ENCODE measurements around the gene FLNC. TPM values are rescaled to one million over a fixed set of nuclear protein-coding genes. Genes with fewer than 3 reads are reported as not detected.

Gene FLNC
- total RNA-seq, 4 donors from 2014 or later, result 3.0 to 27.3 (median 7.5) TPM

- TF ChIP-seq, protein P1, sequence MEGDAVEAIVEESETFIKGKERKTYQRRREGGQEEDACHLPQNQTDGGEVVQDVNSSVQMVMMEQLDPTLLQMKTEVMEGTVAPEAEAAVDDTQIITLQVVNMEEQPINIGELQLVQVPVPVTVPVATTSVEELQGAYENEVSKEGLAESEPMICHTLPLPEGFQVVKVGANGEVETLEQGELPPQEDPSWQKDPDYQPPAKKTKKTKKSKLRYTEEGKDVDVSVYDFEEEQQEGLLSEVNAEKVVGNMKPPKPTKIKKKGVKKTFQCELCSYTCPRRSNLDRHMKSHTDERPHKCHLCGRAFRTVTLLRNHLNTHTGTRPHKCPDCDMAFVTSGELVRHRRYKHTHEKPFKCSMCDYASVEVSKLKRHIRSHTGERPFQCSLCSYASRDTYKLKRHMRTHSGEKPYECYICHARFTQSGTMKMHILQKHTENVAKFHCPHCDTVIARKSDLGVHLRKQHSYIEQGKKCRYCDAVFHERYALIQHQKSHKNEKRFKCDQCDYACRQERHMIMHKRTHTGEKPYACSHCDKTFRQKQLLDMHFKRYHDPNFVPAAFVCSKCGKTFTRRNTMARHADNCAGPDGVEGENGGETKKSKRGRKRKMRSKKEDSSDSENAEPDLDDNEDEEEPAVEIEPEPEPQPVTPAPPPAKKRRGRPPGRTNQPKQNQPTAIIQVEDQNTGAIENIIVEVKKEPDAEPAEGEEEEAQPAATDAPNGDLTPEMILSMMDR (IDR thresholded peaks at IDR 0.05), result no peak
- TF ChIP-seq POLR2A (IDR thresholded peaks at IDR 0.05), result no peak
- Histone ChIP-seq H3K4me3 (no peak overlapping the region), H3K27me3 (peaks cover 0 to 7% (median 0%) of the 10 kb centered on the region in 4 donors), H3K27ac (peak overlapping the region in 1 of 4 donors; percentile 5), H3K36me3 (peaks cover 0 to 94% (median 0%) of the 10 kb centered on the region in 3 donors), H3K4me1 (no peaks in the 10 kb centered on the region), H3K9me3 (no peaks in the 10 kb centered on the region)
- WGBS, 2 donors, result 77 to 78% methylated on average over 13 to 18 of the region's 31 CpGs
- intact Hi-C loops (cut with DNase I), result no loop called here
- DNase-seq, result no peak
These were observed 18.3 kb downstream of the FLNC start for GRCh38 chr7:128848289-128849155.

DNA sequence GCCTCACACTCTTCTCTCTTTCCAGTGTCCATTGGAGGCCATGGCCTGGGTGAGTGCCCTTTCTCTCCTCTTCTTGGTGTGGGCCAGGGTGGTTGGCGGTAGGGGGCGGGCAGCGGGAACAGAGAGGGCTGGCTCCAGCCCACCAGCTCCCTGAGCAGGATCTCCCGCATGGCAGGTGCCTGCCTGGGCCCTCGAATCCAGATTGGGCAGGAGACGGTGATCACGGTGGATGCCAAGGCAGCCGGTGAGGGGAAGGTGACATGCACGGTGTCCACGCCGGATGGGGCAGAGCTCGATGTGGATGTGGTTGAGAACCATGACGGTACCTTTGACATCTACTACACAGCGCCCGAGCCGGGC, 18.9 kb downstream of the FLNC start:
- no peak for DNase-seq
- 92 to 95% methylated on average over 8 to 12 of the region's 16 CpGs for WGBS, 2 donors
- no peak for TF ChIP-seq POLR2A (IDR thresholded peaks at IDR 0.05)
- TF ChIP-seq, protein P1 (IDR thresholded peaks at IDR 0.05), result no peak
- Histone ChIP-seq H3K36me3 (peaks cover 0 to 94% (median 0%) of the 10 kb centered on the region in 3 donors), H3K4me1 (no peaks in the 10 kb centered on the region), H3K9me3 (no peaks in the 10 kb centered on the region), H3K4me3 (no peak overlapping the region), H3K27ac (no peak overlapping the region), H3K27me3 (peaks cover 0 to 7% (median 0%) of the 10 kb centered on the region in 4 donors)
- intact Hi-C loops (cut with DNase I), result no loop called here

GRCh38 chr7:128849804-128850490, 19.7 kb downstream of the FLNC start:
- no peak for DNase-seq
- TF ChIP-seq, protein P1 (IDR thresholded peaks at IDR 0.05), result no peak
- TF ChIP-seq POLR2A (IDR thresholded peaks at IDR 0.05), result no peak
- peaks cover 0 to 94% (median 0%) of the 10 kb centered on the region in 3 donors for H3K36me3 ChIP-seq

GRCh38 chr7:128852537-128853254, 22.5 kb downstream of the FLNC start:
- Histone ChIP-seq H3K27me3 (peaks cover 0 to 14% (median 0%) of the 10 kb centered on the region in 4 donors), H3K27ac (no peak overlapping the region), H3K4me1 (peaks cover 2 to 17% (median 6%) of the 10 kb centered on the region in 3 donors), H3K4me3 (no peak overlapping the region), H3K9me3 (no peaks in the 10 kb centered on the region), H3K36me3 (peaks cover 0 to 86% (median 0%) of the 10 kb centered on the region in 3 donors)
- DNase-seq, result no peak
- WGBS, 2 donors, result 80 to 81% methylated on average over 2 to 15 of the region's 28 CpGs
- intact Hi-C loops (cut with DNase I), result no loop called here
- no peak for TF ChIP-seq POLR2A (IDR thresholded peaks at IDR 0.05)
- TF ChIP-seq, protein P1 (IDR thresholded peaks at IDR 0.05), result no peak

More at GRCh38 chr7:128849804-128850490, 19.7 kb downstream of the FLNC start:
- Histone ChIP-seq H3K9me3 (no peaks in the 10 kb centered on the region), H3K27ac (no peak overlapping the region), H3K27me3 (peaks cover 0 to 14% (median 0%) of the 10 kb centered on the region in 4 donors), H3K4me1 (peaks cover 0 to 3% (median 0%) of the 10 kb centered on the region in 3 donors), H3K4me3 (no peak overlapping the region)
- 85 to 86% methylated on average over 5 to 8 of the region's 18 CpGs for WGBS, 2 donors
- intact Hi-C loops (cut with DNase I), result no loop called here

Data from esophagus squamous epithelium (tissue), 5 donors.